LNCaP clone FGC (cell line): Measurements from ENCODE around the gene PBX4.

Experiments used
- DNase-seq: peaks from one replicate; pipeline ENCODE4 v3.0.0-alpha.2; 2011; ENCODE audit warnings: low read depth
- H3K4me3 ChIP-seq: 2 replicates; pipeline ENCODE4 v1.5.1; 2011; ENCODE audit warnings: mild to moderate bottlenecking, low read depth, low read length, control low read depth
- CTCF ChIP-seq: IDR thresholded peaks from 2 replicates; pipeline ENCODE4 v1.5.1; 2012; ENCODE audit warnings: mild to moderate bottlenecking; ENCODE audit not compliant: control insufficient read depth, insufficient read depth; ENCODE audit errors: extremely low read depth

The PBX4 gene

GRCh38 chr19:19653597-19654147 is 35.2 kb upstream of the PBX4 start:
- TF ChIP-seq CTCF, result no peak
- H3K4me3 ChIP-seq, result no peak overlapping the region
- DNase-seq, result no peak

GRCh38 chr19:19652482-19653295 is 34.2 kb upstream of the PBX4 start:
- DNase-seq, result no peak
- H3K4me3 ChIP-seq, result no peak overlapping the region
- TF ChIP-seq CTCF, result no peak

GRCh38 chr19:19651076-19651475 is 32.6 kb upstream of the PBX4 start:
- DNase-seq, result no peak
- H3K4me3 ChIP-seq, result no peak overlapping the region
- TF ChIP-seq CTCF, result no peak

- DNase-seq, result no peak
- no peak for TF ChIP-seq CTCF
- H3K4me3 ChIP-seq, result no peak overlapping the region
These were observed 31.8 kb upstream of the PBX4 start for GRCh38 chr19:19650331-19650730.

GRCh38 chr19:19649580-19649995 is 31.1 kb upstream of the PBX4 start:
- TF ChIP-seq CTCF, result no peak
- no peak for DNase-seq
- H3K4me3 ChIP-seq, result no peak overlapping the region

- no peak overlapping the region for H3K4me3 ChIP-seq
- no peak for TF ChIP-seq CTCF
- DNase-seq, result no peak
These were observed 30.7 kb upstream of the PBX4 start for GRCh38 chr19:19649155-19649554.
